Spleen (tissue), 7 donors: Measurements from ENCODE around the gene MLLT11.

Source experiments
- POLR2A ChIP-seq, 3 donors: fragments of 450-650 bp; IDR thresholded peaks; one replicate each; pipeline ENCODE4 v1.5.1; 2017; ENCODE audit warnings: antibody characterized with exemption in 3 of 3, mild to moderate bottlenecking in 1 of 3
- TF ChIP-seq, protein P1 (sequence below), 11 experiments: fragments of 200-600 bp in 7 of 11; fragments of 450-650 bp in 4 of 11; sonication (generic) in 4 of 11; IDR thresholded peaks in 8 of 11; conservative IDR thresholded peaks in 3 of 11; 1 replicate in 7 of 11; 2 replicates in 4 of 11; pipeline versions ENCODE4 v1.4.0 to v1.8.0; 2016 to 2021; ENCODE audit warnings: antibody characterized with exemption in 11 of 11, inconsistent platforms in 4 of 11, mild to moderate bottlenecking in 1 of 11
- donor health status: DM: no; HTN: no; CAD: no; lungs with moderate emphysema.
- donor health status: DM: no; HTN: no; CAD: no.
- donor health status: DM: no; HTN: no; CAD: no.

DNA sequence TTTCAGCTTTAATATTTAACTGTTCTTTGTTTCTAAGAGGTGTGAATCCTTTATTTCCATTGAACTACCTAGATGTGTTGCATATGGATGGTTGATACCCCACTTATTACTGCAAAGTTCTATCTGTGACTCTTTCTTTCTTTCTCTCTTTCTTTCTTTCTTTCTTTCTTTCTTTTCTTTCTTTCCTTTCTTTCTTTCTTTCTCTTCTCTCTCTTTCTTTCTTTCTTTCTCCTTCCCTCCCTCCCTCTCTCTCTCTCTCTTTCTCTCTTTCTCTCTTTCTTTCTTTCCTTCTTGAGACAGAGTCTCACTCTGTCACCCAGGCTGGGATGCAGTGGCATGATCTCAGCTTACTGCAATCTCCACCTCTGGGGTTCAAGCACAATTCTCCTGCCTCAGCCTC is 44.4 kb downstream of the MLLT11 start:
- TF ChIP-seq, protein P1, sequence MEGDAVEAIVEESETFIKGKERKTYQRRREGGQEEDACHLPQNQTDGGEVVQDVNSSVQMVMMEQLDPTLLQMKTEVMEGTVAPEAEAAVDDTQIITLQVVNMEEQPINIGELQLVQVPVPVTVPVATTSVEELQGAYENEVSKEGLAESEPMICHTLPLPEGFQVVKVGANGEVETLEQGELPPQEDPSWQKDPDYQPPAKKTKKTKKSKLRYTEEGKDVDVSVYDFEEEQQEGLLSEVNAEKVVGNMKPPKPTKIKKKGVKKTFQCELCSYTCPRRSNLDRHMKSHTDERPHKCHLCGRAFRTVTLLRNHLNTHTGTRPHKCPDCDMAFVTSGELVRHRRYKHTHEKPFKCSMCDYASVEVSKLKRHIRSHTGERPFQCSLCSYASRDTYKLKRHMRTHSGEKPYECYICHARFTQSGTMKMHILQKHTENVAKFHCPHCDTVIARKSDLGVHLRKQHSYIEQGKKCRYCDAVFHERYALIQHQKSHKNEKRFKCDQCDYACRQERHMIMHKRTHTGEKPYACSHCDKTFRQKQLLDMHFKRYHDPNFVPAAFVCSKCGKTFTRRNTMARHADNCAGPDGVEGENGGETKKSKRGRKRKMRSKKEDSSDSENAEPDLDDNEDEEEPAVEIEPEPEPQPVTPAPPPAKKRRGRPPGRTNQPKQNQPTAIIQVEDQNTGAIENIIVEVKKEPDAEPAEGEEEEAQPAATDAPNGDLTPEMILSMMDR (IDR thresholded peaks at IDR 0.05 in 8 of 11, conservative IDR thresholded peaks at IDR 0.05 in 3 of 11): no peak
- TF ChIP-seq POLR2A (IDR thresholded peaks at IDR 0.05): no peak
